ENCODE data around the gene LRRC4C.

LRRC4C gene

GRCh38 chr11:41459465-41460401 is at the start of gene LRRC4C:
Gene LRRC4C, minus strand, starts transcription at chr11:41459652.
- FAIRE-seq: no peak

GRCh38 chr11:41508121-41508520 is 48.7 kb upstream of the LRRC4C start:
- FAIRE-seq: no peak

- no peak for FAIRE-seq
Observed at GRCh38 chr11:41499429-41499828, 40.0 kb upstream of the LRRC4C start.

GRCh38 chr11:41498726-41499125 is 39.3 kb upstream of the LRRC4C start:
- no peak for FAIRE-seq

GRCh38 chr11:41497974-41498373 is 38.5 kb upstream of the LRRC4C start:
- no peak for FAIRE-seq

- no peak for FAIRE-seq
Observed at GRCh38 chr11:41494716-41495115, 35.3 kb upstream of the LRRC4C start.

- no peak for FAIRE-seq
Observed at GRCh38 chr11:41486424-41486823, 27.0 kb upstream of the LRRC4C start.

- FAIRE-seq: no peak
Observed at GRCh38 chr11:41483956-41484355, 24.5 kb upstream of the LRRC4C start.

- FAIRE-seq: no peak
Observed at GRCh38 chr11:41479179-41479578, 19.7 kb upstream of the LRRC4C start.

GRCh38 chr11:41461057-41461681 is 1.7 kb upstream of the LRRC4C start:
- peak; percentile 36 for FAIRE-seq

GRCh38 chr11:41458641-41459040 is 811 bp downstream of the LRRC4C start:
- FAIRE-seq: no peak

- no peak for FAIRE-seq
Observed at GRCh38 chr11:41458154-41458553, 1.3 kb downstream of the LRRC4C start.

- FAIRE-seq: no peak
Observed at GRCh38 chr11:41457216-41458014, 2.0 kb downstream of the LRRC4C start.

- no peak for FAIRE-seq
Observed at GRCh38 chr11:41456269-41456668, 3.2 kb downstream of the LRRC4C start.

- FAIRE-seq: no peak
Observed at GRCh38 chr11:41451011-41451410, 8.4 kb downstream of the LRRC4C start.

GRCh38 chr11:41449483-41450050 is 9.9 kb downstream of the LRRC4C start:
- no peak for FAIRE-seq

- no peak for FAIRE-seq
Observed at GRCh38 chr11:41446566-41446965, 12.9 kb downstream of the LRRC4C start.

GRCh38 chr11:41446107-41446506 is 13.3 kb downstream of the LRRC4C start:
- FAIRE-seq: no peak

- FAIRE-seq: no peak
Observed at GRCh38 chr11:41437006-41437490, 22.4 kb downstream of the LRRC4C start.

- FAIRE-seq: no peak
Observed at GRCh38 chr11:41435531-41435930, 23.9 kb downstream of the LRRC4C start.

GRCh38 chr11:41431784-41432183 is 27.7 kb downstream of the LRRC4C start:
- FAIRE-seq: no peak

GRCh38 chr11:41419901-41420300 is 39.6 kb downstream of the LRRC4C start:
- FAIRE-seq: no peak
